Mucosa of rectum (tissue), 2 donors: ENCODE measurements around the gene RNU1-1.
"Not testable (repeated sequence)": the region's sequence is repeated elsewhere in the genome, so short reads cannot be mapped to it uniquely, and the experiment has no call there.

ENCODE experiments used
- H3K27ac ChIP-seq, 2 donors: one replicate each; pipeline ENCODE4 v1.7.0; 2013; ENCODE audit warnings: inconsistent platforms in 2 of 2, low read depth in 2 of 2, low read length in 2 of 2
- H3K27me3 ChIP-seq, 2 donors: one replicate each; pipeline ENCODE4 v1.7.0; 2013; ENCODE audit warnings: low read length in 2 of 2; ENCODE audit not compliant: control insufficient read depth in 2 of 2, insufficient read depth in 2 of 2
- H3K36me3 ChIP-seq, 2 donors: one replicate each; pipeline ENCODE4 v1.7.0; 2013; ENCODE audit warnings: low read length in 2 of 2; ENCODE audit not compliant: control insufficient read depth in 2 of 2, insufficient read depth in 2 of 2
- H3K4me1 ChIP-seq, 2 donors: one replicate each; pipeline ENCODE4 v1.7.0; 2013; ENCODE audit warnings: low read length in 2 of 2, mild to moderate bottlenecking in 1 of 2; ENCODE audit not compliant: control insufficient read depth in 2 of 2, insufficient read depth in 2 of 2
- H3K4me3 ChIP-seq, 2 donors: one replicate each; pipeline ENCODE4 v1.7.0; 2013; ENCODE audit warnings: low read length in 2 of 2
- H3K9ac ChIP-seq, 2 donors: one replicate each; pipeline ENCODE4 v1.7.0; 2013; ENCODE audit warnings: low read length in 2 of 2, low read depth in 1 of 2, mild to moderate bottlenecking in 1 of 2
- H3K9me3 ChIP-seq, 2 donors: one replicate each; pipeline ENCODE4 v1.7.0; 2013; ENCODE audit warnings: low read length in 2 of 2; ENCODE audit not compliant: control insufficient read depth in 2 of 2
- donor health status: healthy.
- donor health status: Normal muscosa, but diverticular disease.

The RNU1-1 gene

DNA sequence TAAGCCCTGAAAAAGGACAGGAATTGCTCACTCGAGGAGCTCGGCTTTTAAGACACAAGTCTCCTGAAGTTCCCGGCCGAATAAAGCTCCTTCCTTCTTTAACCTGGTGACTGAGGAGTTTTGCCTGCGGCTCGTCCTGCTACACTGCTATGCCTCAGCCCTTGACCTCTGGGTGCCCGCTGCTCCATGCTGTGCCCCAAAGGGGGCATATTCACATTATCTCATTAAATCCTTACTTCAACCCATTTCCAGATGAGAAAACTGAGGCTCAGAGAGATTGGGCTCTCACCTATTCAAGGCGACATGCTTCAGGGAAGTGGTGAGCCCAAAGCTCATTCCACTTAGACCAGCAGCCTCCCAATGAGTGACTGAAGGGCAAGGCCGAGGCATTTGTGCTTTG is 20.4 kb downstream of the RNU1-1 start:
- not testable (repeated sequence) for H3K4me3 ChIP-seq, H3K27ac ChIP-seq, H3K27me3 ChIP-seq, H3K9me3 ChIP-seq, H3K36me3 ChIP-seq, H3K9ac ChIP-seq, H3K4me1 ChIP-seq

DNA sequence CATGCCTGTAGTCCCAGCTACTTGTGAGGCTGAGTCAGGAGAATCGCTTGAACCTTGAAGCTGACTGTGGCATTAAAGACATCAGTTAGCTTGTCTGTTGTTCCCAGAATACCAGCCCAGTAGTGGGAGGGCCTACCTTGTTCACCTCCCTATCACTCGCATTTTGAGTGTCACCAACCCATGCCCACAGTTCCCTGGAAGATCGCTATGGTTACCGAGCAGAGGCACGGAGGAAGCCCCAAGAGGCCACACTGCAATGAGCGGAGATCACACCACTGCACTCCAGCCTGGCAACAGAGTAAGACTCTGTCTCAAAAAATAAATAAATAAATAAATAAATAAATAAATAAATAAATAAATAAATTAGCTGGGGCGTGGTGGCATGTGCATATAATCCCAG is 21.1 kb downstream of the RNU1-1 start:
- H3K27me3 ChIP-seq, H3K27ac ChIP-seq, H3K4me1 ChIP-seq, H3K9ac ChIP-seq, H3K4me3 ChIP-seq, H3K9me3 ChIP-seq, H3K36me3 ChIP-seq: not testable (repeated sequence)

GRCh38 chr1:16491056-16491675 is 22.9 kb downstream of the RNU1-1 start:
- no peak overlapping the region for H3K9ac ChIP-seq
- H3K4me1 ChIP-seq: no peaks in the 10 kb centered on the region
- no peaks in the 10 kb centered on the region for H3K36me3 ChIP-seq
- no peaks in the 10 kb centered on the region for H3K9me3 ChIP-seq
- no peak overlapping the region for H3K27ac ChIP-seq
- no peaks in the 10 kb centered on the region for H3K27me3 ChIP-seq
- H3K4me3 ChIP-seq: no peak overlapping the region

GRCh38 chr1:16489195-16489880 is 24.7 kb downstream of the RNU1-1 start:
- not testable (repeated sequence) for H3K9ac ChIP-seq, H3K9me3 ChIP-seq, H3K36me3 ChIP-seq, H3K4me1 ChIP-seq, H3K4me3 ChIP-seq, H3K27ac ChIP-seq, H3K27me3 ChIP-seq

DNA sequence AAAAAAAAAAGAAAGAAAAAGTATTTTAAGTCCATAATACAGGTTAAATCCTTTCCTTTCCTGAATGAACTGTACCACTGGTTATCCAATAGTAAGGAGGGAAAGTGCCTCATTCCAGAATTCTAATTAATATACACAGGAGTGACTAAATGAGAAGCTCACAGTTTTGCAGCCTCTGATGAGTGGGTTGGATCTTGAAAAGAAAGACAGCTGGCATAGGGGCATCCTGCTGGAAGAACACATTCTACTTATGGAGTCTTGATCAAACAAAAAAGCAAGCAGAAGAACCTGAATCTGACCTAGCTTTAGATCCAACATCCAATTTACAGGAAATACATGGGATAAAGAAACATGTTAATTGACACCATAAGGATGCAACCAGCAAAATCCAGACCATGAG is 27.1 kb downstream of the RNU1-1 start:
- not testable (repeated sequence) for H3K27me3 ChIP-seq, H3K9ac ChIP-seq, H3K27ac ChIP-seq, H3K4me3 ChIP-seq, H3K36me3 ChIP-seq, H3K9me3 ChIP-seq, H3K4me1 ChIP-seq

- not testable (repeated sequence) for H3K4me1 ChIP-seq, H3K9ac ChIP-seq, H3K27ac ChIP-seq, H3K4me3 ChIP-seq, H3K27me3 ChIP-seq, H3K36me3 ChIP-seq, H3K9me3 ChIP-seq
These were observed 27.8 kb downstream of the RNU1-1 start for GRCh38 chr1:16486316-16486715.

DNA sequence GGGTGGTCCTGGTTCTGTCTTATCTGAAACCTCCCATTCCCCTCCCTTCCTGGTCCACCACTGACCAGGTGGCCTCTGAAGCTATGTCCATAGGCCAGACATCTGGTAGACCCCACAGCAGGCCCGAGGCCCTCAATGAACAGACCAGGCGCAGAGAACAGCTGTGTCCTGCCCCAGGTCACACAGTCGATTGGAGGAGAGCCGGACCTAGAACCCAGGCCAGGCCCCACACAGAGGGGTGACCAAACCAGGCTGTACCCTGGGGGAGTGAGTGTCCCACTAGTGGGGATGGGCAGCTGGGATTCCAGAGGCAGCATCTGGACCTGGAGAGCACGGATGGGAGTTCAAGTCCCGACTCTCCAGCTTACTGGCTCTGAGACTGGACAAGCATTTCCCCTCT is 29.2 kb downstream of the RNU1-1 start:
- Histone ChIP-seq H3K4me1 (no peaks in the 10 kb centered on the region), H3K27ac (no peak overlapping the region), H3K27me3 (no peaks in the 10 kb centered on the region), H3K9me3 (no peaks in the 10 kb centered on the region), H3K4me3 (no peak overlapping the region), H3K9ac (no peak overlapping the region), H3K36me3 (no peaks in the 10 kb centered on the region)

GRCh38 chr1:16484501-16484835 is 29.6 kb downstream of the RNU1-1 start:
- no peaks in the 10 kb centered on the region for H3K36me3 ChIP-seq
- H3K4me3 ChIP-seq: no peak overlapping the region
- H3K27me3 ChIP-seq: no peaks in the 10 kb centered on the region
- no peaks in the 10 kb centered on the region for H3K4me1 ChIP-seq
- H3K27ac ChIP-seq: no peak overlapping the region
- H3K9ac ChIP-seq: no peak overlapping the region
- no peaks in the 10 kb centered on the region for H3K9me3 ChIP-seq

DNA sequence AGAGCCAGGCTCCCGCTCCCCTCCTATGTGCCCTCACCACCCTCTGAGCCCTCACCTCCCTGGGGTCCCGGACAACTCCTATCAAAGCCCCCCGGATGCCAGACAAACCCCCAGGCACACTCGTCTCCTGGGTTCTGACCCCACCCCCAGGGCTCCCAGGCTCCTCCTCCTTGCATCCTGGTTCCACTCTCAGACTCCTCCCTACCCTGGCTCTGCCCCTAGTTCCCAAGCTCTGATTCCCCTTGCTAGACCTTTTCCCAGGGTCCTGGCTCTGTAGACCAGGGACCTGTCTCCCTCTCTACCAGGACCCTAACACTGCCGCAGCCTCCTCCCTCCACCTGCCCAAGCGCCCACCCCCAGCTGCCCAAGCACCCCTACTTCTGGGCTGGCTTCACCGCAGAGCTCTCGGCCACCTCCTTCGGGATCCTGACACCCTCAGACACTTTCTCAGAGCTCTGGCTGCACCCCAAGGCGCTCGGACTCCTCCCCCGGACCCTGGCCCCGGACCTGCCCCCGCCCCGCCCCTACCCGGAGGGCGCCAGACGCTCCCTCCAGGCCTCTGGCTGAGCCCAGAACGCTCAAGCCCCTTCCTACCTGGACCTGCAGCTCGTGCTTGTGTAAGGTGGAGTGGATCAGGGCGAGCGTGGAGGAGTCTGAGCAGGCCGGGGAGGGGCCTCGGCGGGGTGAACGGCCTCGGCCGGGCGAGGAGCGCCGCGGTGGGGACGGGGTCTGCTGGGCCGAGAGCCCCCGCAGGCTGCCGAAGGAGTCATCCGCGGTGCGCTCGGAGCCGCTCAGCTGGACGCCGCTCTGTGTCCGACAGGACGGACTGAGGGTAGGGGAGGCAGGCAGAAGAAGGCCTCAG is 30.2 kb downstream of the RNU1-1 start:
- not testable (repeated sequence) for H3K9me3 ChIP-seq, H3K4me3 ChIP-seq, H3K27ac ChIP-seq, H3K4me1 ChIP-seq, H3K9ac ChIP-seq, H3K27me3 ChIP-seq, H3K36me3 ChIP-seq

- H3K36me3 ChIP-seq, H3K9ac ChIP-seq, H3K9me3 ChIP-seq, H3K27ac ChIP-seq, H3K4me3 ChIP-seq, H3K4me1 ChIP-seq, H3K27me3 ChIP-seq: not testable (repeated sequence)
These were observed 30.9 kb downstream of the RNU1-1 start for GRCh38 chr1:16483146-16483545.
